ENCODE measurements around the gene ACE.

Gene ACE

GRCh38 chr17:63517825-63518534 lies 41.1 kb downstream of the ACE start:
- DNase-seq, result no peak

- DNase-seq, result no peak
Measured at GRCh38 chr17:63519116-63519881, 42.4 kb downstream of the ACE start.

DNA sequence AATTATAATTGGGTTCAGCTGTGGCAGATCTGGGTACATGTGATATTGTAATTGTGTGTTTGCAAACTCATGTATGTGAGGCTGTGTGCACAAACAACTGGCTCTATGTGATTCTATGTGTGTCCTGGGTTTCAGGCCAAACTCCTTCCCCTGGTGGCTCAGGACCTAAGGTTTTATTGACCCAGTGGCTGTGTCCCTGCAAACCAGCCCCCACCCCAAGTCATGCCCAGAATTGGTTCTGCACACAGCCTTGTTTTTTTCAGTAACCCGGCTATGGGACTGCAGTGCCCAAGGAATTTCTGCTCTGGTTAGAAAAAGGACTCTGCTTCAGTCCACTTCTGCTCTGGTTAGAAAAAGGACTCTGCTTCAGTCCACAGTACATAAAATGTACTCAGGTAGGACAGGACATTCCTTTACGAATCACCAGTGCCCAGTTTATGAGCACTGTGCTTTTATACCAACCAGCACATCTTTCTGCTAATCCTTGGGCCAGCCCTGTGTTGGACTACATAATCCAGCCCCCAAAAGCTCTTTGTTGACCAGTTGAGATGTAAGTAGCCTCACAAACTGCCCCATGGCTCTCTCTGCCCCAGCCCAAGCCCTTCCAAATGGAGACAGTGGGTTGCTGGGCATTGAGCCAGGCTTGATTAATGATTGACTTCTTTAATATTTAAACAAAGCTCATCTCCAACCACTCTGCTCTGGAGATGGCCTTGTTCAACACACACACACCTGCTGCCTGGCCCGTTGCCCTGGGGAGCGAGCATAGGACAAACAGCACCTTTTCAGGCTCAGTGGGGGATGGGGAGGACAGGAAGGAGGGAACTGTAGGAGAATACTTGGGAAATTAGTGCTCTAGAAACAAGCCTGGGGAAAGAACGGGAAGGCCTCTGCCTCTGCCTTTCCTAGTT lies 43.4 kb downstream of the ACE start:
- DNase-seq, result peak; percentile 87 to 93

- peak in 1 of 2 experiments; percentile 41 for DNase-seq
Measured at GRCh38 chr17:63523253-63523855, 46.5 kb downstream of the ACE start, which contains the start of gene KCNH6. KCNH6 (plus strand) TSS chr17:63523358; CDS start chr17:63523414, 56 bp downstream.

- DNase-seq, result no peak
Measured at GRCh38 chr17:63524051-63524450, 47.2 kb downstream of the ACE start.

GRCh38 chr17:63525190-63525946 lies 48.5 kb downstream of the ACE start:
- no peak for DNase-seq

DNA sequence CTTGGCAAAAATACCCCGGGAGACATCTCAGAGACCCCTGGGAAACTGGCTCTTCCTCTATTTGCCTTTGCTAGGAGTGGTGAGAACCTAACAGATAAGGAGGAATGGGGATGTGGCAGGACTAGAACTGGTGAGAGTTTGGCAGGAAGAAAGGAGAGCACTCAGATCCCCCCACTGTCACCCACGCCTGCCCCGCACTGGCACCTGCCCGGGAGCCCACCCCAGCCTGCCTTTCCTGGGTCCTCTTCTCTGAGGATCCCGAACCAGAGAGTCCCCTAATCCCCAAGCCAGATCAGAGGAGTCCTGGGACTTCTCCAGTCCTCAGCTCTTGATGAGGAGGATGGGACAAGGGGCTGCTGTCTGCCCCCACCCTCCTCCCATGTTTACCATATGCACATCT lies 50.0 kb downstream of the ACE start:
- no peak for DNase-seq

DNA sequence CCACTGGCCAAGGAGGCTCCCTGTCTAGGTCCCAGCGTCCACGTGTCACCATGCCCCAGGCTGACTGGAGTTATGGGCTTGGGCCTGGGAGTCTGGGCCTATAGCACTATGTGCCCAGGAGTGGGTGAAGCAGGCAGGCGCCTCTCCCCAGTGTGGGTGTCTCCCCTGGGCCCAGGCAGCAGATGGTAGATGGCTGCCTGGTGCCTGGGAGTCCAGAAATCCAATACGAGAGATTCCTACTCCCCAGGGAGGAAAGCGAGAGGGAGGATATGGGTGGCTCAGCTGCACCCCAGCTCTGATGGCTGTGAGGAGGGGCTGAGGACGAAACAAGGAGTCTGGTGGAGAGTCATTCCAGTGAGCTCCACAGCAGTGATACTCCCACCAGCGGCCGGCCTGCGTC lies 51.3 kb downstream of the ACE start:
- DNase-seq, result no peak

DNA sequence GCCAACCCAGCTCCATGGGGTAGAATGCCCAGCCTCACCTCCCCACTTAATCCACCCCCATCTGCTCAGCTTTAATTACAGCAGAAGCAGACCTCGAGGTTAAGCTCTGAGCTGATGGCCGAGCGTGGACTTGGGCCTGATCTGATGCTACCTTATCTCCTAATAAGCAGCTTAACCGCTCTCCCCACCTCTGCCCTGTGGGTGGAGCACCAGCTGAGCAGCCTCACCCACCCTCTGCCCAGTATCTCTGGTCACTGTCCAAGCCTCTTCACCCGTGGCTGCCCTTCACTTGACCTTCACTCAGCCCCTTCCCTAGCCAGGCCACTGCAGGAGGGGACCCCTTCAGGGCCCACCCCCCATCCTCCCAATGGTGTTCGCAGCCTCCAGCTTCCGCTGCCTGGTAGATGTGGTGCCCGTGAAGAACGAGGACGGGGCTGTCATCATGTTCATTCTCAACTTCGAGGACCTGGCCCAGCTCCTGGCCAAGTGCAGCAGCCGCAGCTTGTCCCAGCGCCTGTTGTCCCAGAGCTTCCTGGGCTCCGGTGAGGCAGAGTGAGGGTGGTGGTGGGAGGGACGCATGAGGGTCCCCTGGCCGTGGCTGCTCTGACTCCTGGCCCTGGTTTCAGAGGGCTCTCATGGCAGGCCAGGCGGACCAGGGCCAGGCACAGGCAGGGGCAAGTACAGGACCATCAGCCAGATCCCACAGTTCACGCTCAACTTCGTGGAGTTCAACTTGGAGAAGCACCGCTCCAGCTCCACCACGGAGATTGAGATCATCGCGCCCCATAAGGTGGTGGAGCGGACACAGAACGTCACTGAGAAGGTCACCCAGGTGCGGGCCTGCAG lies 53.1 kb downstream of the ACE start:
- DNase-seq, result no peak

DNA sequence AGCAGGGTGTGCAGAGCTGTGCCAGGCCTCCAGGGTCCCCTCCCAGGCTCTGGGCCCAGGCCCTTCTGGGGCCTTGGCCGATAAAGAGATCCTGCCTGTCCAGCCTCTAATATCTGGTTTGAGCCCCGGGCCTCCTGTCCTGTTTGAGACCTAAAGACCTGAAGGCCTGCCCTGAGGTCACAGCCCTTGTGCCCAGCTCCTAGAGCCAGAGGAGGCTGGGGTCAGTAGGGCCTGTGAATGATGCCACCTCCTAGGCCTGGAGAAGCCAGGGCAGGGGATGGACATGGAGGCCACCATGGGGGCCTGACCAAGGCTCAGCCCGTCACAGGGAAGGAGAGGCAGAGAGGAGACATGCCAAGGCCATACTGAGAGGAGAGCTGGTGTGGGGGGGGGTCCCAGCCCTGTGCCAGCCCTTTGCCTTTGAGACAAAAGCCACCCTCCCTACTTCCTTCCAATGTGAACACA lies 53.7 kb downstream of the ACE start:
- no peak for DNase-seq

DNA sequence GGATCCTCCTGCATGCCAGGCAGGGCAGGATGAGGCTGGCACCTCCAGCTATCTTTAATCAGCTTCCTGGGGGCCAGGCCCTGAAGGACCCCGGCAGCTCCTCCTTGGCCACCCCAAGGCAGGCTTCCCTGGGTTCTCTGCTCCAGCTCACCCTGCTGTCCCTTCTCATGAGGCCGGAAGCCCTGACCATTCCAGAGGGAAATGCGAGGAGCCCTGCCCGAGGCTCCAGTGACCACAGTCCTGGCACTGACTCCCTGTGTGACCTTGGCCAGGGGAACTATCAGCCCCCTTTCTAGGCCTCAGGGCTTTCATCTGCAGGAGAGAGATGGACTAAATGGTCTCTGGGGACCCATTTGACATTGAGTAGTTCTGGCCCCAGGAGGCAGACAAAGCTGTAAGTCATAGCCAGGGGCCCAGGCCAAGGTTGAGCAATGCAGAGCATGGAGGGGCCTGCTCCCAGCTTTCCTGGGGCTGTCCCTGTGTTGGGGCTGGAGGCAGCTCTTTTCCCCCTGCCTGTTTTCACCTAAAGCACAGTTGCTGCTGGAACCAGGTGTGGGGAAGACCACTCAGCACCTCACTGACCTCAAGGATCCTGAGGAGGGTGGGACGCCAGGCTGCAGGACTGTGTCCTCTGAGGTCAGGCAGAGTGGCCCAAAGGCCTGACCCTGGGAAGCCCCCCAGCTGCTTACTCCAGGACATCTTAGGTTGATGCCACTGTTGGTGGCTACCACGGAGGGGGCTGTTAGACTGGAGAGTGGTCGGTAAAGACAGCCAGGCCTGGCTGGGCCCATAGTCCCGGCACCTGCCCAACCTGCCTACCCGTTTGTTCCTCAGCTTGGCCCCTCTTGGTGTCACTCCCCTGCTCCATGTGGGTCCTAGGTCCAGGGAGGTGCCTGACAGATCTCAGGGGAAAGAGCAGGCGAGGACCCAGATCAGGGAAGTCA lies 54.4 kb downstream of the ACE start:
- DNase-seq, result no peak

DNA sequence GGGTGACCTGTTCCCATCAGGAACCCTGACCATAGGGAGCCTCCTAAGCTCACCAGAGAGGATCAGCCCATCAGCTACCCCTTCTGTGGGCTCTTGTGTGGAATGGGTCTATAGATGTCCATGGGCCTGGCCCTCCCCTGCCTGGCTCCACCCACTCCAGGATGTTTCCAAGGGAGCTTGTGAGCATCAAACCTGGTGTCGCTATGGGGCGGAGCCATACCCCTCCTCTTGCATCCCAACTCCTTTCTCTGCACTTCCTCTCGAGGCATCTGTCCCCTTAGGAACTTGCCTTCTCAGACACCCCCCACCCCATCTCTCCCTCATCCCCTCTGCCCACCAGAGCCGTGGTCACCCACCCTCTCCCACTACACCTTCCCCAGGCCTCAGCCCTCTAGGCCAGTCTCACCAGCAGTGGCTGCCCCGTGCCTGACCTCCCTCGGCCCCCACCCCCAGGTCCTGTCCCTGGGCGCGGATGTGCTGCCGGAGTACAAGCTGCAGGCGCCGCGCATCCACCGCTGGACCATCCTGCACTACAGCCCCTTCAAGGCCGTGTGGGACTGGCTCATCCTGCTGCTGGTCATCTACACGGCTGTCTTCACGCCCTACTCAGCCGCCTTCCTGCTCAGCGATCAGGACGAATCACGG lies 56.7 kb downstream of the ACE start:
- DNase-seq, result no peak

- no peak for DNase-seq
Measured at GRCh38 chr17:63534078-63534570, 57.3 kb downstream of the ACE start.

- no peak for DNase-seq
Measured at GRCh38 chr17:63534816-63535455, 58.1 kb downstream of the ACE start.

DNA sequence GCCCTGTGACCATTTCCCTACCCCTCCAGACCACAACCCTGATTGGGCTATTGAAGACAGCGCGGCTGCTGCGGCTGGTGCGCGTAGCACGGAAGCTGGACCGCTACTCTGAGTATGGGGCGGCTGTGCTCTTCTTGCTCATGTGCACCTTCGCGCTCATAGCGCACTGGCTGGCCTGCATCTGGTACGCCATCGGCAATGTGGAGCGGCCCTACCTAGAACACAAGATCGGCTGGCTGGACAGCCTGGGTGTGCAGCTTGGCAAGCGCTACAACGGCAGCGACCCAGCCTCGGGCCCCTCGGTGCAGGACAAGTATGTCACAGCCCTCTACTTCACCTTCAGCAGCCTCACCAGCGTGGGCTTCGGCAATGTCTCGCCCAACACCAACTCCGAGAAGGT lies 58.8 kb downstream of the ACE start:
- DNase-seq, result no peak

- no peak for DNase-seq
Measured at GRCh38 chr17:63537001-63537400, 60.1 kb downstream of the ACE start.

GRCh38 chr17:63537991-63538692 lies 61.3 kb downstream of the ACE start:
- no peak for DNase-seq

Data from NCI-H2081 (cell line).